ENCODE results near the gene PPP2R5B. TPM values are rescaled to one million over a fixed set of nuclear protein-coding genes. Genes with fewer than 3 reads are reported as not detected.

PPP2R5B gene
- total and polyA plus RNA-seq, 9 of the 15 experiments (the other 6 are each of a cell fraction or from before 2014, with no cell fraction given): 0.10 to 7.8 (median 3.3) TPM

GRCh38 chr11:64929625-64930024 lies 5.1 kb downstream of the PPP2R5B start:
- BruUV-seq (replicated peaks): no TSS peak
- H2AFZ ChIP-seq (ENCODE audit: low read depth, low read length): no peak overlapping the region
- no peaks in the 10 kb centered on the region for H3K9me1 ChIP-seq (ENCODE audit: control insufficient read depth, insufficient read depth, low read length)
- in situ Hi-C loops (cut with MboI): no loop called here
- no peaks in the 10 kb centered on the region for H3K9me3 ChIP-seq (replicated peaks; ENCODE audit: control insufficient read depth, insufficient read depth, low read depth, low read length)
- POLR2A ChIA-PET: interaction anchor here (0.6 to 1.4 kb wide), 4 partner anchors 13 to 961 kb away, joined by 3 to 4 read pairs (median 4); partner anchors contain the start of gene CCDC85B
- ATAC-seq (no peak), FAIRE-seq (no peak), DNase-seq (ENCODE audit: extremely low read depth in 1 of 4, low spot score in 3 of 4) (no peak)
- TF ChIP-seq MTF1 (CRISPR knock-in tag; IDR thresholded peaks at IDR 0.05; ENCODE audit: borderline replicate concordance) (no peak), CEBPB (tag; IDR thresholded peaks at IDR 0.05) (peak; percentile 31; the same call in 1 of the 2 replicates), HDAC2 (IDR thresholded peaks at IDR 0.05) (no peak)
- H4K20me1 ChIP-seq (replicated peaks; ENCODE audit: control insufficient read depth, insufficient read depth, low read length): no peaks in the 10 kb centered on the region; the same call in 1 of the 2 replicates
- H3K27ac ChIP-seq (ENCODE audit: extremely low read depth, low read depth, low read length): no peak overlapping the region
- H3K4me1 ChIP-seq (replicated peaks in 1 of 2; ENCODE audit: control insufficient read depth in 2 of 2, insufficient read depth in 2 of 2, low read length in 2 of 2): peaks cover 6 to 36% of the 10 kb centered on the region in 2 experiments; a peak in 4 of 5 replicates
- H3K27me3 ChIP-seq (ENCODE audit: control insufficient read depth in 2 of 2, insufficient read depth in 2 of 2, low read length in 2 of 2): no peaks in the 10 kb centered on the region
- CTCF ChIA-PET (ENCODE audit: low intra/inter-chr PET ratio): no interaction called here
- 51% methylated on average over 7 of the region's 7 CpGs for WGBS (ENCODE audit: insufficient coverage, low coverage, missing lambda C conversion rate)
- no peak overlapping the region for H3K4me2 ChIP-seq (ENCODE audit: insufficient read depth, low read length)
- intact Hi-C loops (cut with micrococcal nuclease): no loop called here
- no peak overlapping the region for H3K4me3 ChIP-seq
- H3K79me2 ChIP-seq (ENCODE audit: control insufficient read depth, insufficient read depth, low read length): no peaks in the 10 kb centered on the region
- peaks cover 7% of the 10 kb centered on the region; the same call in 1 of the 3 replicates for H3K36me3 ChIP-seq (ENCODE audit: control insufficient read depth, insufficient read depth, low read length)
- H3K9ac ChIP-seq (ENCODE audit: insufficient read depth in 1 of 2, low read depth in 2 of 2, low read length in 2 of 2): no peak overlapping the region

GRCh38 chr11:64930340-64930739 lies 5.9 kb downstream of the PPP2R5B start:
- Histone ChIP-seq H3K36me3 (ENCODE audit: control insufficient read depth, insufficient read depth, low read length) (peaks cover 7% of the 10 kb centered on the region; the same call in 1 of the 3 replicates), H3K4me2 (ENCODE audit: insufficient read depth, low read length) (no peak overlapping the region), H3K79me2 (ENCODE audit: control insufficient read depth, insufficient read depth, low read length) (no peaks in the 10 kb centered on the region), H2AFZ (ENCODE audit: low read depth, low read length) (no peak overlapping the region), H3K4me3 (no peak overlapping the region), H3K27ac (ENCODE audit: extremely low read depth, low read depth, low read length) (no peak overlapping the region), H4K20me1 (replicated peaks; ENCODE audit: control insufficient read depth, insufficient read depth, low read length) (no peaks in the 10 kb centered on the region; the same call in 1 of the 2 replicates), H3K9me1 (ENCODE audit: control insufficient read depth, insufficient read depth, low read length) (no peaks in the 10 kb centered on the region), H3K9me3 (replicated peaks; ENCODE audit: control insufficient read depth, insufficient read depth, low read depth, low read length) (no peaks in the 10 kb centered on the region), H3K4me1 (replicated peaks in 1 of 2; ENCODE audit: control insufficient read depth in 2 of 2, insufficient read depth in 2 of 2, low read length in 2 of 2) (peaks cover 2 to 36% of the 10 kb centered on the region in 2 experiments; a peak in 4 of 5 replicates), H3K9ac (ENCODE audit: insufficient read depth in 1 of 2, low read depth in 2 of 2, low read length in 2 of 2) (no peak overlapping the region), H3K27me3 (ENCODE audit: control insufficient read depth in 2 of 2, insufficient read depth in 2 of 2, low read length in 2 of 2) (no peaks in the 10 kb centered on the region)
- BruUV-seq (replicated peaks): no TSS peak
- FAIRE-seq (no peak), DNase-seq (ENCODE audit: extremely low read depth in 1 of 4, low spot score in 3 of 4) (no peak), ATAC-seq (no peak)
- ChIA-PET CTCF (ENCODE audit: low intra/inter-chr PET ratio) (no interaction called here), POLR2A (interaction anchor here (0.6 to 1.4 kb wide), 2 partner anchors 12 to 960 kb away, joined by 4 read pairs; partner anchors contain the start of gene CCDC85B)
- in situ Hi-C loops (cut with MboI) (no loop called here), intact Hi-C loops (cut with micrococcal nuclease) (no loop called here)
- WGBS (ENCODE audit: insufficient coverage, low coverage, missing lambda C conversion rate): 93% methylated on average over 5 of the region's 6 CpGs
- TF ChIP-seq SRSF7 (optimal IDR thresholded peaks at IDR 0.05; ENCODE audit: low read depth, low read length): no peak
- no peak for TF ChIP-seq RBM39 (optimal IDR thresholded peaks at IDR 0.05; ENCODE audit: low read depth, low read length)
- TF ChIP-seq HMG20B (CRISPR knock-in tag; IDR thresholded peaks at IDR 0.05): no peak
- no peak for TF ChIP-seq NFE2L1 (tag; IDR thresholded peaks at IDR 0.05; ENCODE audit: borderline replicate concordance, low read depth)
- TF ChIP-seq KDM1A (IDR thresholded peaks at IDR 0.05): no peak
- no peak for TF ChIP-seq EP300 (IDR thresholded peaks at IDR 0.05; ENCODE audit: low read length)
- no peak for TF ChIP-seq ZKSCAN8 (CRISPR knock-in tag; IDR thresholded peaks at IDR 0.05)
- TF ChIP-seq MYBL2 (IDR thresholded peaks at IDR 0.05; ENCODE audit: low read depth): no peak
- no peak for TF ChIP-seq MYBL2 (CRISPR knock-in tag; IDR thresholded peaks at IDR 0.05; ENCODE audit: borderline replicate concordance)
- no peak for TF ChIP-seq MCM2 (IDR thresholded peaks at IDR 0.05; ENCODE audit: low read depth)
- no peak for TF ChIP-seq SAP30 (IDR thresholded peaks at IDR 0.05; ENCODE audit: borderline replicate concordance, insufficient read depth, low read depth, low read length, poor library complexity, severe bottlenecking)
- no peak for TF ChIP-seq OTX1 (CRISPR knock-in tag; IDR thresholded peaks at IDR 0.05)
- no peak for TF ChIP-seq CHAMP1 (IDR thresholded peaks at IDR 0.05)
